HepG2 (cell line): Measurements from ENCODE around the gene GRM1. TPM values are rescaled to one million over a fixed set of nuclear protein-coding genes. Genes with fewer than 3 reads are reported as not detected.
A peak's percentile ranks its signal among the peaks of the same experiment; 100 is the strongest.

Experiments
- ATAC-seq: fragments of 200-7000 bp; cut with Tn5 transposase; 3 replicates; pipeline ENCODE4 v1.9.1; 2020; ENCODE audit warnings: mild to moderate bottlenecking, moderate library complexity
- BruUV-seq: library from RNA; stranded (reverse); fragments of 400-500 nt; replicated peaks from 2 replicates; lab custom pipeline; 2021; lab: Mats Ljungman, UMichigan
- CTCF ChIA-PET: fragments of 300-600 bp; formaldehyde crosslinking; extraction: SDS; loops from one replicate; lab custom pipeline; 2021; ENCODE audit warnings: low total read pairs, inconsistent platforms, low intra/inter-chr PET ratio; lab: Yijun Ruan, JAX
- POLR2A ChIA-PET: fragments of 350-600 bp; sonication (Branson Sonifier 250); formaldehyde crosslinking; loops from one replicate; lab custom pipeline; 2020; ENCODE audit warnings: antibody characterized with exemption, inconsistent platforms; lab: Yijun Ruan, JAX
- DNase-seq: peaks from one replicate; pipeline ENCODE4 v3.0.0-alpha.2; 2015; ENCODE audit warnings: low spot score
- FAIRE-seq: peaks from 3 replicates; lab custom pipeline; 2011; peaks lifted over from hg19 to GRCh38; lab: Jason Lieb, UNC
- H2AFZ ChIP-seq: one replicate; pipeline ENCODE4 v1.6.1; 2011; ENCODE audit warnings: low read length, inconsistent platforms
- H3K27ac ChIP-seq: fragments of 300-600 bp; 3 replicates; pipeline ENCODE4 v1.8.0; 2011; ENCODE audit warnings: mixed run types, mild to moderate bottlenecking, mixed read lengths, low read length, inconsistent platforms; ENCODE audit not compliant: insufficient read depth; ENCODE audit errors: extremely low read length
- H3K27me3 ChIP-seq, 2 experiments: fragments of 200-600 bp in 1 of 2; 2 replicates in 1 of 2; 3 replicates in 1 of 2; pipeline versions ENCODE4 v1.6.0 to v1.8.0; 2011; ENCODE audit warnings: low read length in 2 of 2, mild to moderate bottlenecking in 2 of 2, moderate library complexity in 2 of 2, inconsistent platforms in 1 of 2; ENCODE audit not compliant: insufficient read depth in 2 of 2, control insufficient read depth in 1 of 2
- H3K36me3 ChIP-seq, 2 experiments: fragments of 200-600 bp in 1 of 2; replicated peaks in 1 of 2; 2 replicates in 1 of 2; 3 replicates in 1 of 2; pipeline versions ENCODE4 v1.5.1 to v1.8.0; 2011; ENCODE audit warnings: low read length in 2 of 2, inconsistent platforms in 1 of 2; ENCODE audit not compliant: insufficient read depth in 2 of 2, control insufficient read depth in 1 of 2
- H3K4me1 ChIP-seq: 2 replicates; pipeline ENCODE4 v1.5.1; 2012; ENCODE audit warnings: low read length, inconsistent platforms; ENCODE audit not compliant: insufficient read depth
- H3K4me2 ChIP-seq: 2 replicates; pipeline ENCODE4 v1.6.0; 2011; ENCODE audit warnings: low read depth, low read length, inconsistent platforms
- H3K4me3 ChIP-seq, 3 experiments: fragments of 200-600 bp in 1 of 3; sonication (generic), shearing (Covaris generic) in 1 of 3; replicated peaks in 1 of 3; 2 replicates each; pipeline ENCODE4 v1.5.1; 2011 to 2016; ENCODE audit warnings: low read length in 3 of 3, inconsistent platforms in 2 of 3, low read depth in 2 of 3, mild to moderate bottlenecking in 2 of 3, control low read depth in 1 of 3, mixed read lengths in 1 of 3; ENCODE audit not compliant: insufficient read depth in 1 of 3
- H3K79me2 ChIP-seq: one replicate; pipeline ENCODE4 v1.6.1; 2011; ENCODE audit warnings: low read length, inconsistent platforms; ENCODE audit not compliant: insufficient read depth
- H3K9ac ChIP-seq: 2 replicates; pipeline ENCODE4 v1.6.0; 2011; ENCODE audit warnings: mild to moderate bottlenecking, low read depth, low read length, inconsistent platforms; ENCODE audit not compliant: insufficient read depth
- H3K9me3 ChIP-seq: 2 replicates; pipeline ENCODE4 v1.5.1; 2012; ENCODE audit warnings: mild to moderate bottlenecking, low read length
- H4K20me1 ChIP-seq: 2 replicates; pipeline ENCODE4 v1.6.0; 2011; ENCODE audit warnings: inconsistent platforms, mild to moderate bottlenecking, low read length, moderate library complexity; ENCODE audit not compliant: insufficient read depth
- ATF7 ChIP-seq, 2 experiments: fragments of 450-650 bp in 1 of 2; sonication (generic) in 1 of 2; formaldehyde crosslinking in 1 of 2; IDR thresholded peaks; 2 replicates each; pipeline versions ENCODE4 v1.4.0 to v1.6.1; 2016 to 2020; ENCODE audit warnings: antibody characterized with exemption in 1 of 2, mild to moderate bottlenecking in 1 of 2, missing genetic modification reagents in 1 of 2
- CAMTA2 ChIP-seq: sonication (generic); formaldehyde crosslinking; IDR thresholded peaks from 2 replicates; pipeline ENCODE4 v1.4.0; 2020; ENCODE audit warnings: mild to moderate bottlenecking, missing genetic modification reagents, borderline replicate concordance
- CEBPB ChIP-seq: IDR thresholded peaks from 2 replicates; pipeline ENCODE4 v1.6.1; 2011; ENCODE audit warnings: low read depth, low read length, improper control_type of control experiment, borderline replicate concordance
- EZH2 ChIP-seq: conservative IDR thresholded peaks from 2 replicates; pipeline ENCODE4 v1.6.1; 2012; ENCODE audit warnings: mild to moderate bottlenecking, low read depth, low read length, moderate library complexity
- HDAC6 ChIP-seq: fragments of 200-600 bp; sonication (generic); IDR thresholded peaks from 2 replicates; pipeline ENCODE4 v1.7.0; 2017; ENCODE audit warnings: mild to moderate bottlenecking, antibody characterized with exemption, low read length, low read depth
- KDM2A ChIP-seq: sonication (generic); formaldehyde crosslinking; IDR thresholded peaks from 2 replicates; pipeline ENCODE4 v1.4.0; 2020; ENCODE audit warnings: low read depth, missing genetic modification reagents, borderline replicate concordance
- NFIB ChIP-seq: sonication (generic); formaldehyde crosslinking; IDR thresholded peaks from 2 replicates; pipeline ENCODE4 v1.9.0; 2021; ENCODE audit warnings: missing genetic modification reagents, mild to moderate bottlenecking, borderline replicate concordance
- POGZ ChIP-seq: sonication (generic); formaldehyde crosslinking; IDR thresholded peaks from 2 replicates; pipeline ENCODE4 v1.4.0; 2020; ENCODE audit warnings: mild to moderate bottlenecking, missing genetic modification reagents
- SALL2 ChIP-seq: sonication (generic); formaldehyde crosslinking; IDR thresholded peaks from 2 replicates; pipeline ENCODE4 v1.8.1; 2023; ENCODE audit warnings: mild to moderate bottlenecking, missing genetic modification reagents, inconsistent platforms
- SETDB1 ChIP-seq: sonication (generic); formaldehyde crosslinking; IDR thresholded peaks from 2 replicates; pipeline ENCODE4 v1.5.1; 2020; ENCODE audit warnings: missing genetic modification reagents, mild to moderate bottlenecking, borderline replicate concordance
- ZBTB38 ChIP-seq: sonication (generic); formaldehyde crosslinking; IDR thresholded peaks from 2 replicates; pipeline ENCODE4 v1.5.1; 2020; ENCODE audit warnings: mild to moderate bottlenecking, missing genetic modification reagents
- ZNF10 ChIP-seq: sonication (generic); formaldehyde crosslinking; IDR thresholded peaks from 2 replicates; pipeline ENCODE4 v1.4.0; 2020; ENCODE audit warnings: mild to moderate bottlenecking, low read depth, missing genetic modification reagents, borderline replicate concordance
- ZNF337 ChIP-seq: sonication (generic); formaldehyde crosslinking; IDR thresholded peaks from 2 replicates; pipeline ENCODE4 v1.5.1; 2020; ENCODE audit warnings: missing genetic modification reagents, low read depth, mild to moderate bottlenecking, borderline replicate concordance
- ZNF446 ChIP-seq: sonication (generic); formaldehyde crosslinking; IDR thresholded peaks from 2 replicates; pipeline ENCODE4 v1.5.0; 2020; ENCODE audit warnings: mild to moderate bottlenecking, missing genetic modification reagents
- ZNF550 ChIP-seq: sonication (generic); formaldehyde crosslinking; IDR thresholded peaks from 2 replicates; pipeline ENCODE4 v1.4.0; 2020; ENCODE audit warnings: mild to moderate bottlenecking, missing genetic modification reagents, borderline replicate concordance
- ZNF773 ChIP-seq: sonication (generic); formaldehyde crosslinking; IDR thresholded peaks from 2 replicates; pipeline ENCODE4 v1.4.0; 2020; ENCODE audit warnings: missing genetic modification reagents, borderline replicate concordance
- WGBS: methylation state at CpG from one replicate; pipeline ENCODE4 v1.1.6; 2017; ENCODE audit warnings: low lambda C conversion rate; 5-methylcytosine and 5-hydroxymethylcytosine counted together
- in situ Hi-C: cut with HindIII; loops from 2 replicates; pipeline ENCODE4 v1.10.0; 2017; ENCODE audit warnings: low pct_unique_long_range_greater_than_20kb; ENCODE audit not compliant: extremely low pct_ligation_motif_present
- intact Hi-C: fragments of 100-400 bp; cut with micrococcal nuclease; formaldehyde crosslinking; loops from one replicate; pipeline ENCODE4 v1.10.0; 2022; ENCODE audit not compliant: unreplicated experiment
- polyA plus RNA-seq, 8 experiments: library from polyadenylated mRNA; depleted of rRNA in 3 of 8; stranded (reverse) in 7 of 8; unstranded in 1 of 8; fragments of >200 nt; fragmentation: Illumina TruSeq in 4 of 8; extraction: Trizol in 4 of 8; gene quantifications; 2 replicates each; pipeline versions ENCODE4 v1.2.1 to v1.2.3, GENCODE V29; 2011 to 2016; ENCODE audit warnings: low read depth in 4 of 8, missing spikeins in 1 of 8, mixed read lengths in 1 of 8; ENCODE audit not compliant: insufficient read depth in 1 of 8
- total RNA-seq, 5 experiments: library from RNA; depleted of rRNA; stranded (reverse); fragments of >200 nt; fragmentation: Illumina TruSeq; extraction: Trizol; gene quantifications; 2 replicates each; pipeline ENCODE4 v1.2.3, GENCODE V29; 2016; ENCODE audit warnings: low read depth in 1 of 5
- TF ChIP-seq, protein P1 (sequence below): sonication (generic); formaldehyde crosslinking; IDR thresholded peaks from 2 replicates; pipeline ENCODE4 v1.9.0; 2021; ENCODE audit warnings: missing genetic modification reagents, mild to moderate bottlenecking, borderline replicate concordance

GRM1 gene
- total and polyA plus RNA-seq, 2 of the 13 experiments (the other 11 are each of a cell fraction or from before 2014, with no cell fraction given), result 0.09 TPM; not detected in 1

DNA sequence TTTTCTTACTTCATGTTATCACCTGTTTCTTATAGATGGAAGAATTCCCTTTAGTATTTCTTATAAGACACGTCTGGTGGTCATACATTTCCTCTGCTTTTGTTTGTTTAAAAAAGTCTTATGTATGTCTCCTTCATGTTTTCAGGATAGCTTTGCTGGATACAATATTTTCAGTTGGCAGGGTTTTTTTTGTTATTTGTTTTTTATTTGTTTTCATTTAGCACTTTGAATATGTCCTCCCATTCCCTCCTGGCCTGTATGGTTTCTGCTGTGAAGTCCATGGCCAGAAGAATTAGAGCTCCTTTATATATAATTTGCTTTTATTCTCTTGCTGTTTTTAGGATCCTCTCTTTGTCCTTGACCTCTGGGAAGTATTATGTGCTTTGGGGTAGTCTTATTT is 432.1 kb downstream of the GRM1 start:
- Histone ChIP-seq H3K27ac (no peak overlapping the region), H3K4me1 (no peaks in the 10 kb centered on the region), H3K36me3 (no peaks in the 10 kb centered on the region), H3K9ac (no peak overlapping the region), H3K27me3 (no peaks in the 10 kb centered on the region)
- ATAC-seq (no peak), DNase-seq (no peak)
- 0% methylated on average over 1 of the region's 1 CpG for WGBS
- CTCF ChIA-PET, result no interaction called here
- TF ChIP-seq EZH2 (no peak), KDM2A (CRISPR knock-in tag) (no peak), CAMTA2 (CRISPR knock-in tag) (no peak), NFIB (CRISPR knock-in tag) (no peak)
- TF ChIP-seq, all 625 proteins: peak for 0
- in situ Hi-C loops (no loop called here), intact Hi-C loops (no loop called here)
- FAIRE-seq, result no peak
- peaks cover 15% of the 10 kb centered on the region for H3K9me3 ChIP-seq
- no peak overlapping the region for H3K4me2 ChIP-seq
- no TSS peak for BruUV-seq
- H2AFZ ChIP-seq, result no peak overlapping the region
- H3K4me3 ChIP-seq, result no peak overlapping the region
- POLR2A ChIA-PET, result no interaction called here
- no peaks in the 10 kb centered on the region for H3K79me2 ChIP-seq
- no peaks in the 10 kb centered on the region for H4K20me1 ChIP-seq

DNA sequence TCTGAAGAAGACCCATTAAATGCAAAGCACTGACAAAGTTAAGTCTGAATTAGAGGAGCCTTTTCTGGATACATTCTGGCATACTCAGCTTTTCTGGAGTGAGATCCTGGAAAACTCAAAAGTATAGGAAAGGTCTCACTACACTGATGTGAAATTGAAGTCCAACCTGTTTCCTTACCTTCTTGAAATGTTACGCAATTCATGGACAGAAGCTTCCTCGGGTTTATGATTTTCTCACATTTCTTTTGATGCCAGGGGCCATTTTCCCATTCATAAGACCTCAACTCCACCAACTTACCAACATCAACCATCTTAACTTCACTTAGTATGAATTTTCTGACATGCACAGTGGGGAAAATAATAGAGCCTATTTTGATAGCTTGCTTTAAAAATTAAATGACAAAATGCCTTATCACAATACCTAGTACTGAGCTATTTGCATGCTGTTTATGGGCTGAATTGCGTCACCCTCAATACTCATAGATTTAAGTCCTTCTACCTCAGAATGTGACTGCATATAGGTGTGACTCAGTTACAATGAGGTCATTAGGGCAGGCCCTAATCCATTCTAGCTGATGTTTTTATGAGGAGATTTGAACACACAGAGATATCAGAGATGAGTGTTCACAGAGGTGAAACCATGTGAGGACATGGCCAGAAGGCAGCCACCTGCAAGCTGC is 441.4 kb downstream of the GRM1 start:
- no peak for ATAC-seq

More for the DNA sequence above, 441.4 kb downstream of the GRM1 start:
- H3K79me2 ChIP-seq, result no peaks in the 10 kb centered on the region
- H3K4me1 ChIP-seq, result no peaks in the 10 kb centered on the region
- ChIA-PET POLR2A (no interaction called here), CTCF (no interaction called here)
- no peak overlapping the region for H3K4me2 ChIP-seq
- no peaks in the 10 kb centered on the region for H3K9me3 ChIP-seq
- H3K36me3 ChIP-seq, result no peaks in the 10 kb centered on the region
- TF ChIP-seq ZNF446 (CRISPR knock-in tag), result no peak
- peak; percentile 83 for TF ChIP-seq CEBPB
- TF ChIP-seq ZNF773 (CRISPR knock-in tag), result no peak
- TF ChIP-seq ATF7 (IDR thresholded peaks at IDR 0.05), result peak; percentile 52; the same call in 1 of the 2 replicates
- no peak for TF ChIP-seq ATF7 (CRISPR knock-in tag; IDR thresholded peaks at IDR 0.05)
- TF ChIP-seq ZNF337 (CRISPR knock-in tag), result no peak
- TF ChIP-seq POGZ (CRISPR knock-in tag), result no peak
- no peak for TF ChIP-seq HDAC6
- TF ChIP-seq SALL2, result no peak
- TF ChIP-seq ZNF550 (CRISPR knock-in tag), result no peak
- TF ChIP-seq ZBTB38 (CRISPR knock-in tag), result no peak
- no peak for TF ChIP-seq ZNF10 (CRISPR knock-in tag)
- TF ChIP-seq, protein P1, sequence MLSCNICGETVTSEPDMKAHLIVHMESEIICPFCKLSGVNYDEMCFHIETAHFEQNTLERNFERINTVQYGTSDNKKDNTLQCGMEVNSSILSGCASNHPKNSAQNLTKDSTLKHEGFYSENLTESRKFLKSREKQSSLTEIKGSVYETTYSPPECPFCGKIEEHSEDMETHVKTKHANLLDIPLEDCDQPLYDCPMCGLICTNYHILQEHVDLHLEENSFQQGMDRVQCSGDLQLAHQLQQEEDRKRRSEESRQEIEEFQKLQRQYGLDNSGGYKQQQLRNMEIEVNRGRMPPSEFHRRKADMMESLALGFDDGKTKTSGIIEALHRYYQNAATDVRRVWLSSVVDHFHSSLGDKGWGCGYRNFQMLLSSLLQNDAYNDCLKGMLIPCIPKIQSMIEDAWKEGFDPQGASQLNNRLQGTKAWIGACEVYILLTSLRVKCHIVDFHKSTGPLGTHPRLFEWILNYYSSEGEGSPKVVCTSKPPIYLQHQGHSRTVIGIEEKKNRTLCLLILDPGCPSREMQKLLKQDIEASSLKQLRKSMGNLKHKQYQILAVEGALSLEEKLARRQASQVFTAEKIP, result no peak
- TF ChIP-seq SETDB1 (CRISPR knock-in tag), result no peak
- DNase-seq (no peak), FAIRE-seq (no peak)
- H3K9ac ChIP-seq, result no peak overlapping the region
- H3K4me3 ChIP-seq, result no peak overlapping the region
- H3K27me3 ChIP-seq, result no peaks in the 10 kb centered on the region
- H3K27ac ChIP-seq, result no peak overlapping the region
- no peaks in the 10 kb centered on the region for H4K20me1 ChIP-seq
- 4% methylated on average over 3 of the region's 3 CpGs for WGBS
- no TSS peak for BruUV-seq
- in situ Hi-C loops (no loop called here), intact Hi-C loops (no loop called here)
- H2AFZ ChIP-seq, result no peak overlapping the region
